ENCODE data around the gene KCMF1.

KCMF1 gene

GRCh38 chr2:85032621-85033020, 61.7 kb downstream of the KCMF1 start:
- no peak for DNase-seq

GRCh38 chr2:85033388-85033787, 62.4 kb downstream of the KCMF1 start:
- no peak for DNase-seq

- DNase-seq: no peak
These were observed 63.2 kb downstream of the KCMF1 start for GRCh38 chr2:85034158-85034557.

GRCh38 chr2:85037622-85038021, 66.7 kb downstream of the KCMF1 start:
- no peak for DNase-seq

- DNase-seq: no peak
These were observed 71.4 kb downstream of the KCMF1 start for GRCh38 chr2:85042330-85042729.

- DNase-seq: no peak
These were observed 77.6 kb downstream of the KCMF1 start for GRCh38 chr2:85048534-85048933.

- DNase-seq: no peak
These were observed 78.3 kb downstream of the KCMF1 start for GRCh38 chr2:85049236-85049635.

- no peak for DNase-seq
These were observed 82.8 kb downstream of the KCMF1 start for GRCh38 chr2:85053802-85054201.

- DNase-seq: no peak
These were observed 86.4 kb downstream of the KCMF1 start for GRCh38 chr2:85057226-85057962.

GRCh38 chr2:85061896-85062295, 90.9 kb downstream of the KCMF1 start:
- DNase-seq: no peak

GRCh38 chr2:85062565-85062964, 91.6 kb downstream of the KCMF1 start:
- DNase-seq: no peak

GRCh38 chr2:85063981-85064599, 93.1 kb downstream of the KCMF1 start:
- no peak for DNase-seq

GRCh38 chr2:85064927-85065577, 94.1 kb downstream of the KCMF1 start:
- no peak for DNase-seq

GRCh38 chr2:85066006-85066740, 95.2 kb downstream of the KCMF1 start:
- DNase-seq: no peak

GRCh38 chr2:85066874-85067351, 96.0 kb downstream of the KCMF1 start:
- peak; percentile 8 for DNase-seq

- no peak for DNase-seq
These were observed 100.1 kb downstream of the KCMF1 start for GRCh38 chr2:85071096-85071495.

- no peak for DNase-seq
These were observed 102.1 kb downstream of the KCMF1 start for GRCh38 chr2:85073033-85073432.

- no peak for DNase-seq
These were observed 105.8 kb downstream of the KCMF1 start for GRCh38 chr2:85076618-85077274.

- no peak for DNase-seq
These were observed 107.0 kb downstream of the KCMF1 start for GRCh38 chr2:85077859-85078419.

GRCh38 chr2:85078536-85078935, 107.6 kb downstream of the KCMF1 start:
- no peak for DNase-seq

- no peak for DNase-seq
These were observed 112.1 kb downstream of the KCMF1 start for GRCh38 chr2:85083092-85083491.

- DNase-seq: no peak
These were observed 114.6 kb downstream of the KCMF1 start for GRCh38 chr2:85085563-85085962.
